Astrocyte (in vitro differentiated cells and primary cell): ENCODE results near the gene ARF6.

Experiments used
- EZH2 ChIP-seq: IDR thresholded peaks from 2 replicates; pipeline ENCODE4 v1.6.1; 2012; ENCODE audit warnings: mild to moderate bottlenecking, low read length, inconsistent platforms; ENCODE audit not compliant: insufficient read depth
- TF ChIP-seq, protein P1 (sequence below): IDR thresholded peaks from 2 replicates; pipeline ENCODE4 v1.5.1; 2011; ENCODE audit warnings: low read depth, mild to moderate bottlenecking, inconsistent platforms, low read length, moderate library complexity; ENCODE audit not compliant: insufficient read depth

DNA sequence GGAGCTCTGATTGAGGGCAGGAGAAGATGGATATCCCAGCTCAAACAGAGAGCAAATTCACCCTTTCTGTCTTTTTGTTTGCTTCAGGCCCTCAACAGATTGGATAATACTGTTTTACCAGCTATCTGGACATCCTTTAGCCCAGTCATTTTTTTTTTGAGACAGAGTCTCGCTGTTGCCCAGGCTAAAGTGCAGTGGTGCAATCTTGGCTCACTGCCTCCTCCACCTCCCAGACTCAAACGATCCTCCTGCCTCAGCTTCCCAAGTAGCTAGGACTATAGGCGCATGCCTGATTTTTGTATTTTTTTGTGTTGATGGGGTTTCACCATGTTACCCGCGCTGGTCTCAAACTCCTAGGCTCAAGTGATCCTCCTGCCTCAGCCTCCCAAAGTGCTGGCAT, 40.8 kb downstream of the ARF6 start:
- TF ChIP-seq, protein P1, sequence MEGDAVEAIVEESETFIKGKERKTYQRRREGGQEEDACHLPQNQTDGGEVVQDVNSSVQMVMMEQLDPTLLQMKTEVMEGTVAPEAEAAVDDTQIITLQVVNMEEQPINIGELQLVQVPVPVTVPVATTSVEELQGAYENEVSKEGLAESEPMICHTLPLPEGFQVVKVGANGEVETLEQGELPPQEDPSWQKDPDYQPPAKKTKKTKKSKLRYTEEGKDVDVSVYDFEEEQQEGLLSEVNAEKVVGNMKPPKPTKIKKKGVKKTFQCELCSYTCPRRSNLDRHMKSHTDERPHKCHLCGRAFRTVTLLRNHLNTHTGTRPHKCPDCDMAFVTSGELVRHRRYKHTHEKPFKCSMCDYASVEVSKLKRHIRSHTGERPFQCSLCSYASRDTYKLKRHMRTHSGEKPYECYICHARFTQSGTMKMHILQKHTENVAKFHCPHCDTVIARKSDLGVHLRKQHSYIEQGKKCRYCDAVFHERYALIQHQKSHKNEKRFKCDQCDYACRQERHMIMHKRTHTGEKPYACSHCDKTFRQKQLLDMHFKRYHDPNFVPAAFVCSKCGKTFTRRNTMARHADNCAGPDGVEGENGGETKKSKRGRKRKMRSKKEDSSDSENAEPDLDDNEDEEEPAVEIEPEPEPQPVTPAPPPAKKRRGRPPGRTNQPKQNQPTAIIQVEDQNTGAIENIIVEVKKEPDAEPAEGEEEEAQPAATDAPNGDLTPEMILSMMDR = no peak
- no peak for TF ChIP-seq EZH2
